BE2C (cell line): ENCODE results near the gene BRIP1.

Experiments used
- DNase-seq: peaks from one replicate; pipeline ENCODE4 v3.0.0-alpha.2; 2020
- H3K27me3 ChIP-seq: fragments of 250-450 bp; sonication (Bioruptor Pico); 2 replicates; pipeline ENCODE4 v1.5.1; 2020; ENCODE audit warnings: mild to moderate bottlenecking
- H3K36me3 ChIP-seq: fragments of 250-450 bp; sonication (Bioruptor Pico); 2 replicates; pipeline ENCODE4 v1.5.1; 2020; ENCODE audit warnings: mild to moderate bottlenecking
- H3K4me1 ChIP-seq: fragments of 250-450 bp; sonication (Bioruptor Pico); 2 replicates; pipeline ENCODE4 v1.5.1; 2020
- H3K4me3 ChIP-seq: 2 replicates; pipeline ENCODE4 v1.5.1; 2011; ENCODE audit warnings: low read depth, low read length
- H3K9me3 ChIP-seq: fragments of 250-450 bp; sonication (Bioruptor Pico); 2 replicates; pipeline ENCODE4 v1.5.1; 2020
- CTCF ChIP-seq: IDR thresholded peaks from 2 replicates; pipeline ENCODE4 v1.5.1; 2012; ENCODE audit warnings: mild to moderate bottlenecking, low read depth, low read length

Gene BRIP1

GRCh38 chr17:61699032-61699431 is 164.3 kb downstream of the BRIP1 start:
- Histone ChIP-seq H3K4me1 (no peaks in the 10 kb centered on the region), H3K4me3 (no peak overlapping the region), H3K27me3 (no peaks in the 10 kb centered on the region), H3K9me3 (no peaks in the 10 kb centered on the region), H3K36me3 (no peaks in the 10 kb centered on the region)
- TF ChIP-seq CTCF = no peak
- DNase-seq = no peak

- TF ChIP-seq CTCF = no peak
- no peak overlapping the region for H3K4me3 ChIP-seq
- no peaks in the 10 kb centered on the region for H3K9me3 ChIP-seq
- no peak for DNase-seq
- no peaks in the 10 kb centered on the region for H3K36me3 ChIP-seq
- H3K27me3 ChIP-seq = no peaks in the 10 kb centered on the region
- H3K4me1 ChIP-seq = no peaks in the 10 kb centered on the region
These were observed 165.1 kb downstream of the BRIP1 start for GRCh38 chr17:61698244-61698643.

- TF ChIP-seq CTCF = no peak
- Histone ChIP-seq H3K4me1 (no peaks in the 10 kb centered on the region), H3K9me3 (no peaks in the 10 kb centered on the region), H3K27me3 (no peaks in the 10 kb centered on the region), H3K36me3 (no peaks in the 10 kb centered on the region; the same call in 1 of the 2 replicates), H3K4me3 (no peak overlapping the region)
- DNase-seq = no peak
These were observed 167.5 kb downstream of the BRIP1 start for GRCh38 chr17:61695779-61696337.

GRCh38 chr17:61694095-61694494 is 169.2 kb downstream of the BRIP1 start:
- no peaks in the 10 kb centered on the region; the same call in 1 of the 2 replicates for H3K36me3 ChIP-seq
- no peak for TF ChIP-seq CTCF
- no peaks in the 10 kb centered on the region for H3K9me3 ChIP-seq
- H3K4me3 ChIP-seq = no peak overlapping the region
- no peaks in the 10 kb centered on the region for H3K27me3 ChIP-seq
- H3K4me1 ChIP-seq = no peaks in the 10 kb centered on the region
- no peak for DNase-seq

- Histone ChIP-seq H3K4me3 (no peak overlapping the region), H3K36me3 (no peaks in the 10 kb centered on the region; the same call in 1 of the 2 replicates), H3K9me3 (no peaks in the 10 kb centered on the region), H3K27me3 (no peaks in the 10 kb centered on the region), H3K4me1 (no peaks in the 10 kb centered on the region)
- no peak for TF ChIP-seq CTCF
- no peak for DNase-seq
These were observed 173.6 kb downstream of the BRIP1 start for GRCh38 chr17:61689610-61690180.

- no peak for DNase-seq
- TF ChIP-seq CTCF = no peak
- H3K36me3 ChIP-seq = no peaks in the 10 kb centered on the region; the same call in 1 of the 2 replicates
- no peaks in the 10 kb centered on the region for H3K9me3 ChIP-seq
- no peak overlapping the region for H3K4me3 ChIP-seq
- H3K4me1 ChIP-seq = no peaks in the 10 kb centered on the region
- no peaks in the 10 kb centered on the region for H3K27me3 ChIP-seq
These were observed 175.6 kb downstream of the BRIP1 start for GRCh38 chr17:61687769-61688168.
